Chondrocyte (in vitro differentiated cells): ENCODE data around the gene SHKBP1. TPM values are rescaled to one million over a fixed set of nuclear protein-coding genes. Genes with fewer than 3 reads are reported as not detected.

Experiments
- DNase-seq: peaks from one replicate; pipeline ENCODE4 v3.0.0; 2021; ENCODE audit warnings: mixed read lengths, low spot score
- H3K27ac Mint-ChIP-seq: one replicate; pipeline ENCODE4 v1.8.0; 2021; ENCODE audit warnings: mild to moderate bottlenecking, moderate library complexity, mixed read lengths; ENCODE audit not compliant: unreplicated experiment
- H3K27me3 Mint-ChIP-seq: 2 replicates; pipeline ENCODE4 v1.8.0; 2021; ENCODE audit warnings: low read depth, mixed read lengths
- H3K36me3 Mint-ChIP-seq: 2 replicates; pipeline ENCODE4 v1.8.0; 2021; ENCODE audit warnings: low read depth, mixed read lengths
- H3K4me1 Mint-ChIP-seq: 2 replicates; pipeline ENCODE4 v1.8.0; 2021; ENCODE audit warnings: low read depth, mild to moderate bottlenecking, mixed read lengths
- H3K4me3 Mint-ChIP-seq: one replicate; pipeline ENCODE4 v1.8.0; 2021; ENCODE audit warnings: mild to moderate bottlenecking, moderate library complexity, mixed read lengths; ENCODE audit not compliant: unreplicated experiment
- H3K9me3 Mint-ChIP-seq: 2 replicates; pipeline ENCODE4 v1.8.0; 2021; ENCODE audit warnings: low read depth, mixed read lengths
- total RNA-seq: library from RNA; stranded (reverse); gene quantifications from 3 replicates; pipeline ENCODE4 v1.2.1, GENCODE V29; 2021
- TF ChIP-seq, protein P1 (sequence below): fragments of 200-600 bp; sonication (generic); IDR thresholded peaks from 2 replicates; pipeline ENCODE4 v1.5.0; 2021; ENCODE audit warnings: antibody characterized with exemption, mild to moderate bottlenecking, moderate library complexity

Gene SHKBP1
- total RNA-seq, 1 donor from 2014 or later: 46.8 TPM

DNA sequence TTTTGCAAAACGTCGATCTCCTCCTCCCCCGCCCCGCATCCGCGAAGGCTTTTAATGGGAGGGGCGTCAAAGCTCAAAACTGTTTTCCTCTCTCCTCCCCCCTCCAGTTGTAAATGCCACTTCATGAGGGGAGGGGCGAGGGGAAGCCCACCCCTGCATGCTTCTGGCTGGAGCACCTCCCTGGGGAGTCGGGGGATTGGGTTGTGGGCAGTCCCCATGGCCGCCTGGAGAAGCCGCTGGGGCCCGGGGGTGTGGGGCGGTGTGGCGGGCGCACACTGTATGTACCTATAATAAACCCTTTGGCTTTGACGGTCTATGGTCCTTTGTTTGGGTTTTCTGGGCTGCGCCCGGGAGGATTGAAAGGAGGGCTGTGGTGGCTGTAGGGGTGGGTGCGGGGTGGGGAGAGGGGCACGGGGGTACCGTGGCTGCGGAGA is 505 bp upstream of the SHKBP1 start:
- TF ChIP-seq, protein P1, sequence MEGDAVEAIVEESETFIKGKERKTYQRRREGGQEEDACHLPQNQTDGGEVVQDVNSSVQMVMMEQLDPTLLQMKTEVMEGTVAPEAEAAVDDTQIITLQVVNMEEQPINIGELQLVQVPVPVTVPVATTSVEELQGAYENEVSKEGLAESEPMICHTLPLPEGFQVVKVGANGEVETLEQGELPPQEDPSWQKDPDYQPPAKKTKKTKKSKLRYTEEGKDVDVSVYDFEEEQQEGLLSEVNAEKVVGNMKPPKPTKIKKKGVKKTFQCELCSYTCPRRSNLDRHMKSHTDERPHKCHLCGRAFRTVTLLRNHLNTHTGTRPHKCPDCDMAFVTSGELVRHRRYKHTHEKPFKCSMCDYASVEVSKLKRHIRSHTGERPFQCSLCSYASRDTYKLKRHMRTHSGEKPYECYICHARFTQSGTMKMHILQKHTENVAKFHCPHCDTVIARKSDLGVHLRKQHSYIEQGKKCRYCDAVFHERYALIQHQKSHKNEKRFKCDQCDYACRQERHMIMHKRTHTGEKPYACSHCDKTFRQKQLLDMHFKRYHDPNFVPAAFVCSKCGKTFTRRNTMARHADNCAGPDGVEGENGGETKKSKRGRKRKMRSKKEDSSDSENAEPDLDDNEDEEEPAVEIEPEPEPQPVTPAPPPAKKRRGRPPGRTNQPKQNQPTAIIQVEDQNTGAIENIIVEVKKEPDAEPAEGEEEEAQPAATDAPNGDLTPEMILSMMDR: no peak
- peak overlapping the region; percentile 88 for H3K4me3 Mint-ChIP-seq
- no peaks in the 10 kb centered on the region for H3K9me3 Mint-ChIP-seq
- no peak overlapping the region for H3K27ac Mint-ChIP-seq
- H3K36me3 Mint-ChIP-seq: peaks cover 7% of the 10 kb centered on the region
- DNase-seq: no peak
- H3K4me1 Mint-ChIP-seq: peaks cover 15% of the 10 kb centered on the region
- H3K27me3 Mint-ChIP-seq: no peaks in the 10 kb centered on the region

DNA sequence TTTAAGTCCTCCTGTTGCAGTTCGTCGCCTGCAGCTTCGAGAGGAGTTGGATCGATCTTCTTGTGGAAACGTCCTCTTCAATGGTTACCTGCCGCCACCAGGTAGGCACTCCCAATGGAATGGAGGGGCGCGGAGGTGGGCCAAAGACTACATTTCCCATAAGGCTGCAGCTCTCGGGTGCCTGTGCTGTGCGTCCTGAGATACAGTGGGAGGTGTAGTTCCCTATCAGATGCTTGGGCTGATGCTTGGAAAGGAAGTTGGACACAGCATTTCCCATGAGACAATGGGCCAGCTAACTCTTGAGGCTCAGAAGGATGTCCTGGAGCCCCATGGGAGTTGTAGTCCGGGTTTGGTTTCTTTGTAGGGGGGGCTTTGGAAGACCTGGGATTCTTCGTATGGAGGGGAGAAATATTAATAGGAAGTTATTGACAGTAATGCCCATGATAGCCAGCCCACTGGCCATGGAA is 1.8 kb downstream of the SHKBP1 start:
- H3K4me3 Mint-ChIP-seq: no peak overlapping the region
- H3K4me1 Mint-ChIP-seq: peaks cover 15% of the 10 kb centered on the region
- H3K27ac Mint-ChIP-seq: no peak overlapping the region
- TF ChIP-seq, protein P1: no peak
- H3K9me3 Mint-ChIP-seq: no peaks in the 10 kb centered on the region
- H3K27me3 Mint-ChIP-seq: no peaks in the 10 kb centered on the region
- DNase-seq: no peak
- peaks cover 15% of the 10 kb centered on the region for H3K36me3 Mint-ChIP-seq

DNA sequence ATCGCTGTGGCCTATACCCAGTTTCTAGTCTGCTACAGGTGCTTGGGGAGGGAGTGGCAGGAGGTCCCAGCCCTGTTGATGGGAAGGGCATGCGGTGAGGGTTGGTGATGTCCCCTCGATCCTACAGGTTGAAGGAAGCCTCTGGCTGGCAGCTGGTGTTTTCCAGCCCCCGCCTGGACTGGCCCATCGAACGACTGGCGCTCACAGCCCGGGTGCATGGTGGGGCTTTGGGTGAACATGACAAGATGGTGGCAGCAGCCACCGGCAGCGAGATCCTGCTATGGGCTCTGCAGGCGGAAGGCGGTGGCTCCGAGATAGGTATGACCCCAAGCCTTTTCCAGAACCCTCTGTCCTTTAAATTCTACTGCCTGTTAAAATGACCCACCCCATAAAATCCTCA is 3.9 kb downstream of the SHKBP1 start:
- peaks cover 17% of the 10 kb centered on the region for H3K36me3 Mint-ChIP-seq
- no peaks in the 10 kb centered on the region for H3K9me3 Mint-ChIP-seq
- DNase-seq: no peak
- H3K27ac Mint-ChIP-seq: no peak overlapping the region
- H3K4me3 Mint-ChIP-seq: no peak overlapping the region
- TF ChIP-seq, protein P1: no peak
- H3K27me3 Mint-ChIP-seq: no peaks in the 10 kb centered on the region
- H3K4me1 Mint-ChIP-seq: peaks cover 16% of the 10 kb centered on the region

DNA sequence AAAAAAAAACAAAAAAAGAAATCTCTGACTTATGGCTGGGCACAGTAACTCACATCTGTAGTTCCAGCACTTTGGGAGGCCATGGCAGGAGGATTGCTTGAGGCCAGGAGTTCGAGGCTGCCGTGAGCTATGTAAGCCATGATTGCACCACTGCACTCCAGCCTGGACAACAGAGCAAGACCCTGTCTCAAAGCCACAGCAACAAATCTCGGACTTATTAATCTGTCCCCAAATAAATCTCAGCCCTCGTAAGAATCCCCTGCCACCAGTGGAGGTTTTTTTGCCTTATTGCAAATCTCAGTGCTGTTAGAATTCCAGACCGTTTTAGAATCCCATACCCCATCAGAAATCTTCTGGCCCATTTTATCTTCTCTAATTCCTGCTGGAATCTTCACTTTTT is 4.9 kb downstream of the SHKBP1 start:
- Mint-ChIP-seq H3K4me3 (no peak overlapping the region), H3K27ac (no peak overlapping the region), H3K36me3 (peaks cover 20% of the 10 kb centered on the region), H3K9me3 (no peaks in the 10 kb centered on the region), H3K27me3 (no peaks in the 10 kb centered on the region), H3K4me1 (peaks cover 19% of the 10 kb centered on the region)
- no peak for DNase-seq
- TF ChIP-seq, protein P1: no peak

DNA sequence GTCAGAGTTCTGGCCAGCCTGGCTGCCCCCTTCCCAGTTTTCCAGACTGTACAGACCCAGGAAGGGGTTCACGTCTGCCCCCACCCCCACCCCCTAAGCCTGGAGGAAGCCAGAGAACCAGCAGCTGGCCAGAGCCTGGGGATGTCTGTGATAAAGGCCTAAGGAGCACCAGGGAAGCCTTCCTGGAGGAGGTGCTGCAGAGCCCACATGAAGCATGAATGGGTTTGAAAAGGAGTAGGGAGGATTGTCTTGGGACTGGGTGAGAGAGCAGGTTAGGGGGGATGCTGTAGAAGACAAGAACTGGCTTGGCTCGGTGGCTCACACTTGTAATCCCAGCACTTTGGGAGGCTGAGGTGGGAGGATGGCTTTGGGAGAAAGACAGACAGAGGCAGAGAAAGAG is 5.8 kb downstream of the SHKBP1 start:
- Mint-ChIP-seq H3K27ac (no peak overlapping the region), H3K4me1 (peaks cover 14% of the 10 kb centered on the region)

More for the DNA sequence above, 5.8 kb downstream of the SHKBP1 start:
- no peaks in the 10 kb centered on the region for H3K27me3 Mint-ChIP-seq
- peaks cover 25% of the 10 kb centered on the region for H3K36me3 Mint-ChIP-seq
- H3K4me3 Mint-ChIP-seq: no peak overlapping the region
- H3K9me3 Mint-ChIP-seq: no peaks in the 10 kb centered on the region
- no peak for DNase-seq
- TF ChIP-seq, protein P1: no peak
